TTC549 (cell line): ENCODE measurements around the gene GPATCH8.
A peak's percentile ranks its signal among the peaks of the same experiment; 100 is the strongest.
"Not testable (repeated sequence)": the region's sequence is repeated elsewhere in the genome, so short reads cannot be mapped to it uniquely, and the experiment has no call there.

ENCODE experiments used
- FAIRE-seq: peaks from 2 replicates; lab custom pipeline; 2012; peaks lifted over from hg19 to GRCh38; lab: Jason Lieb, UNC

The GPATCH8 gene

DNA sequence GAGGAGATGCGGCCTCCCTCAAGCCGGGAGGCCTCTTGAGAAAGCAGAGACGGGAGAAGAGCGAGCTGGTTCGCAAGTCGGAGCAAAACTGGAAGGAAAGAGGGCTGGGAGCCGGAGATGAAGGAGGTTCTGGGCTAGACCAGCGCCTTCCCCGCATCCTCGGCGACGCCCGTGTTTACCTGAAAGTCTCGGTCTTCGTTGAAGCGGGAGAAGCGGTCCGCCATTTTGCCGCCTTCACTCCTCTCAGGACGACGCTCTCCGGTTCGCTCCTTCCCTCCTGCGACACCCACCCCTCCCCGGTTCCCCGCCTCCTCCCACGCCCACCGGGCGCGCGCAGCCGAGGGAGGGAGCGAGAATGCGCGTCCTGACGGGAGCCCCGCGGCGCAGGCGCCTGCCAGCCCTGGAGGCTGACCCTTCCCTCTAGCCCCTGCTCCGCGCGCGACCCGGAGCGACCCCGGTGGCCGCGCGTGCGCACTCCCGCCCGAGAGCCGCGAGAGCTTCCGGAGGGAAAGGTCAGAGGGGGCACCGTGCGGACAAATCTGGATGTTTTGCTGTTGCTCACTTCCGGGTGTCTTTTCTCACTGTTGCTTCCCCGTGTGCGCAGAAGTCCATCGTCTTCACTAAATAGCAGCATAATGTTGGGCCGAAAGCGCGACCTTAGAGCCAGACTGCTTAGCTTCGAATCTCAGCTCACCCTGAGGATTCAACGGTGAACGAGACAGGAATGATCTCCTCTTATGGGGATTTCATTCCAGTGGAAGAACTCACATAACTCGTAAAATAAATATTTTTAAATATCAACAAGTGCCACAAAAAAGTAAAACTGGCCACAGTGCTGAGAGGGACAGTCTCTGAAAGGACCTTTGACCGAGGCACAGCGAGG is at the start of gene GPATCH8:
GPATCH8 (minus strand) TSS at position 260 of the 883 bp plus-strand sequence; CDS start at position 224, 36 bp downstream.
- FAIRE-seq = no peak

DNA sequence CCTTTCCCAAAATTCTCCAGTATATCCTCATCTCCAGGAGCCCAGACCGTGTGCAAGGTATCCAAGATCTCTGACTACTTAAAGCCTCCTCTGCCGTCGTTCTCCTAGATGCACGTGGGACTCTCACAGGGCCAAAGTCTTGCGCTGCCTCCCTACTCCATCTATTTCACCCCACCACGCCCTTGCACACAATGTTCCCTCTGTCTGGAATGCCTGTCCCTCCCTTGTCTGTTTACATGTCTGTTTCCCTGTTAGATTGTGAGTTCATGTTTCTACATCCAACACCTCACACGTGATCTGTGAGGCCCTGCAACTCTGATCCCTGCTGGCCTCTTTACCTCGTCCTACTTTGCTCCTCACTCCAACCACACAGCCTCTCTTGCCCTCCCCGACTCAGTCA is 49.2 kb upstream of the GPATCH8 start:
- FAIRE-seq = no peak

DNA sequence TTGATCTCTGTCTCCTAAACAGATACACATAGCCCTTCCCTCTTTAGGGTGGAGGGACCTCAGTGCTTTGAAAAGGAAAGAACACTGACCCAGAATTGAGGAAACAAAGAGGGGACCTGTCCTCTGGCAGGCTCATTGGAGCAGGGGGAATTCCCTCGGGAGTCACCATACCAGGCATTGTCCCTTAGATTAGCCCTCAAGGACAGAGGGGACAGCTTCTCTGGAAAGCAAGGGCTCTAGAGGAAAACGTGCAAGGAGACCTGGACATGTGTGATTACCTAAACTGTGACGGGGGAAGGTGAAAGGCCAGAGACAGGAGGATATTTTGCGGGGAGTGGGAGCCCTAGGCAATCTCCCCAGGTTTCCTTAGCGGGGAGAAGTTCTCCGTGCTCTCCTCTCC is 46.5 kb upstream of the GPATCH8 start:
- FAIRE-seq = no peak

DNA sequence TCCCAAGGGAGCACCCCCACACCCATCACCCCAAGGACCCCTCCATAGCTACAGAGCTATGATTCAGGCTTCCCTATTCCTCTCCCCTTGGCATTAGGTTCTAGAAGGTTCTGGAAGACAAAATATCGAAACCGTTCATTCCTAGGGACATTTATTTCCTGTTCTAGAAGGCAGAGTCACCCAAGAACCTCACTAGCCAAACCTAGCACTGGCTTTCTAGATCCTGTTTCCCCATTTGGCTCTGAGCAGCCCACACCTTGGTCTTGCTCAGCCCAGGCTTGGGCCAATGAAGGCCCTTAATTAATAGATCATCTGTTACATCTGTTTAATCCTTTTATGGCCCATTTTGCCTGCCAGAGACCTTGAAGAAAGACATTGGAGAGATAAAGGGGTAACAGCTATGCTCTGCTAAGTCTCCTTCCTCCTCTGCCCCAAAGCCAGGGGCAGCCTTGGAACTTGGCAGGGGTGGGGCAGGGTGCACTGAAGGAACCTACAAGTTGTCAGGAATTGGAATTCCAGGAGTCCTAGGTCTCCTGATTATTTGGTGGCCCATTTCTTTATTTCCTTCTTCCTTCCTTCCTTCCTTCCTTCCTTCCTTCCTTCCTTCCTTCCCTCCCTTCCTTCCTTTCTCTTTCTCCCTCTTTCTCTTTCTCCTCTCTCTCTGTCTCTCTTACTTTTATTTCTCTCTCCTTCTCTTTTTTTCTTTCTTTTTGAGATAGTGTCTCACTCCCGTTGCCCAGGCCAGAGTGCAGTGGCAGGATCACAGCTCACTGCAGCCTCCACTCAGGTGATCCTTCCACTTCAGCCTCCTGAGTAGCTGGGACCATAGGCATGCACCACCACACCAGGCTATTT is 45.4 kb upstream of the GPATCH8 start:
- no peak for FAIRE-seq

DNA sequence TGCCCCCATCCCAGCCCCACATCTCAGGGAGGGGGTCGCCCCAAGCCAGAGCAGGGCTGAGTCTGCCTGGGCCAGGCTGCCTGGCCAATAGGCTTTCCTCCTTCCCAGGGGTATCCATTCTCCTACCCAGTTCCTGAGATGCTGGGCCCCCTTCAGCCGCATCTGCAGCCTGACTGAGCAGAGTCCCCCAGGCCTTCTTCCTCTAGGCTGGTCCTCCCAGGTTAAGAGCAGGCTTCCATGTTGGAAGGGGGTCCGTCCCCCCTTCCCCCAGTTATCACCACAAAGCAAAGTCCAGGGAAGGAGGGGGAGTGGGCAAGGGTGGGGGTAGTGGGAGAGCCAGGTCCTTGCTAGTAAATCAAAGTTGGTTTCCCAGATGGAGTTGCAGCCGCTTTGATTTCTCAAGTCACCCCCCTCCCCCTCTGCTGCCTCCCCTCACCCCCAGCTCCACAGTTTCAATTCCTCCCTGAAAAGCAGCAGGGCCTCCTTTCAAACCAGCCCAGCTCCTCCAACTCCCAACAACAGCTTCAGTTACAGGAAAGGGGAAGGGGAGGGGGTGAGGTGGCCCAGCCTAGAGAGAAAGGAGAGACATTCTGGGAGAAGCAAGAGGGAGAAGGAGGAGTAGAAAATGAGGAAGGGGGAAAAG is 44.5 kb upstream of the GPATCH8 start:
- FAIRE-seq = no peak

DNA sequence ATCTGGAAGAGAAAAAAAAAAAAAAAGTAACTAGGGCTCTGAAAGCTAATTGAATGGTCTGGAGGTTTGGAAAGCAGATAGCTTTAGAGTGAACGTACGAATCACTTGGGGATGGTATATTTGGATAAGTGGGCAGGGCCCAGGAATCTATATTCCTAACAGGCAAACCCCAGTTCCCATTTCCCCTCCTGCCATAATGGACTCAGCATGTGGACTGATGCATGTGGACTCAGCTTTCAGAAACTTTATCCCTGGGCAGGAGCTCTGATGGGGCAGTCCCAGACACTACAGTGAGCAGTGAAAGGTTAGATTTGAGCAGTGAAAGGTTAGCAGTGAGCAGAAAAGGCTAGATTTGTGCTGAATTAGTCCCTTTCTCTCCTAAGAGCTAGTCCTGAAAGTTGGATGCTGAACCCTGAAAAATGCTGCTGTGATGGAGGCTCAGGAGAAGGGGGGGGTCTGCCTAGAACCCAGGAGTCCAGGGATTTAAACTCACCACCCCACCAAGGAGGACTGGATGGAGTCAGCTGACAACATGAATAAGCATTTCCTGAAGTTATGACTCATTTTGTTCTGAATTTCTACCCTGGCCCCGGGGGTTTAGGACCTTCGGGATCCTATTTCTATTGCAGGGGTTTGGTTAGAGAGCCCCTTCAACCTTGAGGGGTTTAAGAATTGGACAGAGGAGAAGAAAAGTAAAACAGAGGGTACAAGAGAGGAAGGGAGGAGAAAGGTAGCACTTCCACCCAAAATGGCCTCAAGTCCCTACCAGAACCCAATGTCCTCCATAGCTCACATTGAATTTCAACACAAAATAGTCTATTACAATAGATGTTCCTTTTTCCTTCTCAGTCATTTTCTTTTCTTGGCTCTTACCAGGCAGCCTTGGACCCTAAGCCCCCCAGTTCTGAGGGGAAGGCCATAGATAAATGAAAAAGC is 43.7 kb upstream of the GPATCH8 start:
- FAIRE-seq = no peak

DNA sequence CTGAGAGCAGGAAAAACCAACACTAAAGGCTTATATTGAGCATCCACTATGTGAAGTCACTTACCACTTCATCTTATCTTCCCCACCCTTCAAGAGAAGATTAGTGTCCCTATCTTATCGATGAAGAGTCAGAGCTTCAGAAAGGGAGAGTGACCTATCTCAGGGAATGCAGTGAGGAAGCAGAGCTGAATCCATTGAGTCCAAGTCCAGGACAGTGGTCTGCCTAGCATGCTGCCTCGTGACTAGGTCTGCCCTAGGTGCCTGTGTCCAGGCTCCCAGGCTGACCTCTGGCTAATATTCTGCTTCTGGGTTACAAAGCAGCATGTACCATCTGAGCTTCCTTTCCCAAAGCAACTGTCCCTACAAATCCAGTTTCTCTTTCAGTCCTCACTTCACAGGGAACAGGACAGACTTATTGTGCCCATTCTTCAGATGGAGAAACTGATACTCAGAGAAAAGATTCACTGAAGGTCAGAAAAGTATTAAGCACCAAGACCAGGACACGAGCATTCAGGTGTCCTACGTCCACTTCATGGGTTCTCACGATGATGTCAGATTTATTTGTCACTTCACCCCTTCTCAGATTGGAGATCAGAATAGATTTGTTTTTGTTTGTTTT is 40.8 kb upstream of the GPATCH8 start:
- FAIRE-seq = no peak

DNA sequence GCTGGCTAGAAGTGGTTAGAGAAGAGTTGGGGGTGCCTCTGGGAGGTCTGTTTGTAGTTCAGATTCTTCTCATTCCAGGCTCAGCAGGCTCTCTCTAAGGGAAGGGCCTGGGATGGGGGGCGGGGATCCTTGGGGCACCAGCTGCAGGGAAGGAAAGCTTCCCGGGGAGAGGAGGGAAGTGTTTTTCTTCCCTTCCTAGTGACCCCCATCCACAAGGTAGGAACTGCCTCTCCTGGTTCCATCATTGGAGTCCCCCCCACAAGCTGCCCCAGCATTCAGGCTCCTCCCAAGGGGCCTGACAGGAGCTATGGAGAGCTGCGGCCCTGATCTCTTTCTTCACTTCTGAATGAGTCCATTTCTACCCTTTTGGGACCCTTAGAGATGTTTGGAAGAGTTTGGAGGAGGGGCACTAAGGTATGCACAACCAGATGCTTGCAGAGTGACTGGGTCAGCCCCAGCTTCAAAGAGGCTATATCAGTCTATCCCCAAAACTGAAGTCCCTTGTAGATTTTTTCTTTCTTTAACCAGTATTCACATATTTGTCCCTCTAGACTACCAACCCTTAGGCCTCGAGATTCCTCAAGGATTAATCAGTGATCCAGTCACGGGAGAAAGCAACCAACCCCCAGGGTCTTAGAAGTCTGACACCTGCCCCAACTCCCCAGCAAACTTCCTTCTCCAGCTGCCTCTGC is 40.2 kb upstream of the GPATCH8 start:
- peak; percentile 77 for FAIRE-seq

DNA sequence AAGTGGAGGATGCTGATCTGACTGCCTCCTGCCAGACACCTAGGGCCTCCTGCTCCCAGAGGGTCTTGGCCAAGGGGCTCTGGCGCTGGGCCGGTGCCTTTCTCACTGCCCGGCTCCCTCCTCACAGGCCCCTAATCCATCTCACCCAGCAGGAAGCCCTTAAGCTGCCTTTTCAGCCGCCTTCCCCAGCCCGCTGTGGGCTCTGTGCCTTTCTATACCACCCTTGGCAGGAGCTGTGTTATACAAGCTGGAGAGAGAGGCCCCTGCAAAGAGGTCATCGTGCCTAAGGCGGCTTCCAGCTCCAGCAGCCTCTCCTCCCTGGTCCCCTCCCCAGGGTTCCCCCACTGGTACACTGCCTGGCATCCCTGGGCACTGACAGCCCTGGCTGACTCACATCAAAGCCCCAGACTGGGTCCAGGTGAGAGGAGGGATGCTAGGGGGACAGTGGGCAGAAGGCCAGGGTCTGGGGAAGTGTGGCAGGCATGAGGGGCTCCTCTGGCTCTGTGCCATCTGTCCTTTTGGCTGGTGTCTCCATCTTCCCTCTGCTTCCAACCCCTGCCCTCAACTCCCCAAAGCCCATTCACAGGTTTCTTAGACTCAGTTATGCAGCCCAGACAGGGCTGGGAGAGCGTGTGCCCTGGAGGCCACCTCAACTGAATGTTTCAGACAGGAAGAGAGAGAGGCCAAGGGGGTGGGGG is 38.8 kb upstream of the GPATCH8 start:
- FAIRE-seq = no peak

DNA sequence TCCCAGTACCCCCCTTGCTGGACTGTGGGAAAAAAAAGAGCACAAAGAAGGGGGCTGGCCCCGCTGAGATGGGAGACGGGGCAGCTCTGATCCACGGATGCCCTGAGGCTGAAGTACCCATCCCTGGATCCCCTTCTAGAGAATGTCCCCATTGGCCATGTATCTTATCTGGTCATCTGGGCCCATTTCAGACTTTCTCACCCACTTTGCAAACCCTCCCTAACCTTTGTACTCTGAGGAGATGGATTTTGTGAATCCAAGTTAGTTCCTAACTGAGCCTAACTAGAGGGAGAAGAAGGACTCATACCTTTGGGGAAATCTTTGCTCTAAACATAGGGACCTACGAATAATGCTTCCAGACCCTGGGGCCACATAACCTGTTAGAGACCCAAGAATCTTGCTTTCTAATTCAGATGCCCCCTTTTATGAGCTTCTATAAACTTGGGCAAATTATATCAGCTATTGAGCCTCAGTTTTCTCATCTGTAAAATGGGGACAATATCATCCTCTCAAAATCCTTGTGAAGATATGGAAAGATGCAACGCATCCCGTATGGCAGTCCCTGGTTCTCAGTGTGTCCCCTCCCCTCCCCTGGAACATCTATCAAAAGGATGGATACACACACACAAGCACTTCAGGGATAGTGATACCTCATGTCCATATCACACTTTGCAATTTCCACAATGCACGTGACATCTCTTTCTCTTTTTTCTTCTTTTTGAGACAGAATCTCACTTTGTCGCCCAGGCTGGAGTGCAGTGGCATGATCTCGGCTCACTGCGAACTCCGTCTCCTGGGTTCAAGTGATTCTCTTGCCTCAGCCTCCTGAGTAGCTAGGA is 37.3 kb upstream of the GPATCH8 start:
- no peak for FAIRE-seq

DNA sequence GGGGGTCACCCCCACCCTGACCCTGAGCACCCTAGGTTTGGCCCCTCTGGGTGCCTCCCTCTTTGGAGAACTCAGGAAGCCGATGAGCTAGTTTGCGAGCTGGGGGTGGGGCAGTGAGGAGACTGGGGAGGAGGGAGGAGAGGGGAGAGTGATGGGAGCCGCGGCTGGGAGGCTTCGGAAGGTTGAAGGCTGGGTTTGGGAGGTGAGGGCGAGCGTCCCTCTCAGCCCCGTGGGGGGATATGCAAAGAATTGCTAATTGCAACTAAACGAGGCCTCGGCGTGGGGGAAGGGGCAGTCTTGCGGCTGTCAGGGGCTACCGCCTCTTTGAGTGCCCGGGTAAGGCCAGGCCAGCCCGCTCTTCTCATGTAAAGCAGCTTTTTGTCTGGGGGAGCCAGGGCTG is 36.5 kb upstream of the GPATCH8 start:
- FAIRE-seq = no peak

DNA sequence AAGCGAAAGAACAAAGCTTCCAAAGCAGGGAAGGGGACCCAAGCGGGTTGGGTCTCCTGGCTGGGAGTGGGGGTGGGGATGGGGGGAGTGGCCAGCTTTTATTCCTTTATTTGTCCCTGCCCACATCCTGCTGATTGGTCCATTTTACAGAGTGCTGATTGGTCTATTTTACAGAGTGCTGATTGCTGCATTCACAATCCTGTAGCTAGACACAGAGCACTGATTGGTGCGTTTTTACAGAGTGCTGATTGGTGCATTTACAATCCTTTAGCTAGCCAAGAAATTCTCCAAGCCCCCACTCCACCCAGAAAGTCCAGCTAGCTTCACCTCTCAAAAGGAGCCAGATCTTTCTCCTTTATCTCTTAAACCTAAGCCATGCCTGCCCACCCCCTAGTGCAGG is 34.7 kb upstream of the GPATCH8 start:
- FAIRE-seq = not testable (repeated sequence)

DNA sequence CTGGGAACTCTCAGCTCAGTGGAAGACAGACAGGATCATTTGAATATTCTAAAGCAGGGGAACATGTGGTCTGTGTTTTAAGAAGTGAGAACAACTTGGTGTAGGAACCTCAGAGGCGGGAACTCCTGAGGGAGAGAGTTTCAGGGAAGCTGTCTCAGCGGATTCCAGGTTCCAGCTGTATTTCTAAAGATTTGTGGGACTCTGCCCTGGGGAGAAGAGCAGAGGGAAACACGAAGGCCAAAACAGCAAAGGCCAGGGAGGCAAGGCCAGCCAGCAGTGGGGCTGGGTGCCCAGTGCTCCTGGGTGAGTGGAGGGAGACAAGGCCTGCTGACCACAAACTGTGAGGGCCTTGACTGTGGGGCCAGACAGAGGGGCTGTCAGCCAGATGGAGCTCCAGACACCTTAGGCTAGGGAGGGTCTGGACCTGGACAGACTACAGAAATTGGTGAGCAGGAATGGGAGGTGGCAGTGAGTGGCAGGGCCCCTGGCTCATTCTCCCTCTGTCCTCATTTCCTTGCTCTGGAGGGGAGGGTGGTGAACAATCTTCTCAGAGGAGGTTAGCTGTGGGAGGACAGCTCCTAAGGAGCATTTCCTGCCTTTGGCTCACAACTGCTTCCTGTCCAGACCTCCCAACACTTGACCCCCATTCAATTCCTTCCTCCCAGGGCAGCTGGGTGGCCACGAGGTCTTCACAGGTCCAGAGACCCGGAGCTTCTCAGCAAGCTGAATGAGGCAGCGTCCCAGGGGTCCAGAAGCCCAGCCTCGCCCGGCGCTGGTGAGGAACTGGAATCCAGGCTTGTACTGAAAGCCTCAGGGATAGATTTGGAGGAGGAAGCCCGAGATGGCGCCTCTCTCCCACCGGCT is 33.1 kb upstream of the GPATCH8 start:
- no peak for FAIRE-seq

DNA sequence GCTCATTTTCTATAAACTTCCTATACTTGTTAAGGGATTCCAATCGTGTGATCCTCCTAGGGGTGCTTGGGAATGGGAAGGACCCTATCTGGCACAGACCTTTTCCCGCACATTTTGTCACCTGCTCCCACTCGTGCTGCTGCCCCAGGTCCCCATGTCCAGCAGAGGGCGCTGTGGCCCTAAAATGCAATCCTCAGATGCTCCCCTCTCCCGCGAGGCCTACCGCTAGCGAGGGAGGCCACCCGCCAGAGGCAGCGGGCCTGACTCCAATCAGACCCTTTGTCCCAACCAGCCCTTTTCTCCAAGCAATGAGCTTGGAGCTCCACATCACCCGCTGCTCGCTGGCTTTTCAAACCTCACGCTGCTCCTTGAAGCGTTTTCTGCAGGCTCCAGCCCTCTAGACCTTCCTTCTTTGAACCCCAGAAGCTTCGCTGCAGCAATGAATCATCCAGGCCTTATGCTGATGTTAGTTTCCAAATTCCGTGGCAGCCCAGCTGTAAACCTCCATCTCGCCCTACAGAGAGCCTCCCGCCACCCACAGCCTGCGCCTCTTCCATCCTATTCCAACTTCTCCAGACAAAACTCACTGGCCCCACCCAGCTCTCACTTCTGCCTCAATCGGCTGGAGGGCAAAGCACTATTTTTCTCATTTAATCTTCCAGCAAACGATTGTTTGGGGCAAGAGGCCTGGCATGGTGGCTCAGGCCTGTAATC is 30.5 kb upstream of the GPATCH8 start:
- FAIRE-seq = peak; percentile 89

DNA sequence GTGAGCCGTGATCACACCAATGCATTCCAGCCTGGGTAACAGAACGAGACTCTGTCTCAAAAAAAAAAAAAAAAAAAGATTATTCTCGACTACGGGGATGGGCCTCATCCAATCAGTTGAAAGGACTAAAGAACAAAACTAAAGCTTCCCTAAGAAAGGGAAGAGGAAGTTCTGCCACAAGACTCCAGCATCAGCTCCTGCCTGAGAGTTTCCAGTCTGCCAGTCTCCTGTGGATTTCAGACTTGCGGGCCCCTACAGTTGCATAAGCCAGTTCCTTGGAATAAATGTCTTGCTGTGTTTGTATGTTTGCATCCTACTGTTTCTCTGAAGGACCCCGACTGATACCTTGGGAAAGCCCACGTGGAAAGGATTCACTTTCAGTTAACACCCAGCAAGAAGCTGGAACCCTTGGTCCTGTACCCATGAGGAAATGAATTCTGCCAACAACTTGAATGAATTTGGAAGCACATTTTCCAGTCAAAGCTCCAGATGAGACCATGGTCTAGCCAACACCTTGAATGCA is 27.8 kb upstream of the GPATCH8 start:
- no peak for FAIRE-seq

DNA sequence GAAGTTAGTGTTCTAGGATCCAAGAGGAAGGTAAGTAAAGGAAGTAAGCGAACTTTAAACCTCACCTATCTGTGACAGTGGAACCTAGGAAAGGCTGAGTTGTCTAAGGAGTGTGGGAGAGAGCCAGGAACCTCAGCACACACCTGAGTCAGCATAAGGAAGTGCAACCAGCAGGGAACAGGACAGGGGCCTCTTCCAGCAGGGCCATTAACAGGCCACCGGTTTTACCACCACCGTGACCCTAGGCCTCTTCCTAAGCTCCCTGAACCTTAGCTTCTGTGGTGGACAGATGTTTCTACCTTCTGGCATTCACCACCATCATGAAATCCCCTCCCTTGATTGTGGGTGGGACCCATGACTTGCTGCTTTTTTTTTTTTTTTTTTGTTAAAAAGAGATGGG is 26.7 kb upstream of the GPATCH8 start:
- no peak for FAIRE-seq

DNA sequence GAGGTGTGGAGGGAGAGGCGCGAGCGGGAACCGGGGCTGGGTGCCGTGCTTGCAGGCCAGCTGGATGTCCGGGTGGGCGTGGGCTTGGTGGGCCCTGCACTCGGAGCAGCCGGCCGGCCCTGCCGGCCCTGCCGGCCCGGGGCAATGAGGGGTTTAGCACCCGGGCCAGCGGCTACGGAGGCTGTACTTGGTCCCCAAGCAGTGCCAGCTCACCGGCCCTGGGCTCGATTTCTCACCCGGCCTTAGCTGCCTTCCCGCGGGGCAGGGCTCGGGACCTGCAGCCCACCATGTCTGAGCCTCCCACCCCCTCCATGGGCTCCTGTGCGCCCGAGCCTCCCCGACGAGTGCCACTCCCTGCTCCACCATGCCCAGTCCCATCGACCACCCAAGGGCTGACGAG is 24.7 kb upstream of the GPATCH8 start:
- FAIRE-seq = no peak
